Measurements from ENCODE around the gene USP2.

The USP2 gene

DNA sequence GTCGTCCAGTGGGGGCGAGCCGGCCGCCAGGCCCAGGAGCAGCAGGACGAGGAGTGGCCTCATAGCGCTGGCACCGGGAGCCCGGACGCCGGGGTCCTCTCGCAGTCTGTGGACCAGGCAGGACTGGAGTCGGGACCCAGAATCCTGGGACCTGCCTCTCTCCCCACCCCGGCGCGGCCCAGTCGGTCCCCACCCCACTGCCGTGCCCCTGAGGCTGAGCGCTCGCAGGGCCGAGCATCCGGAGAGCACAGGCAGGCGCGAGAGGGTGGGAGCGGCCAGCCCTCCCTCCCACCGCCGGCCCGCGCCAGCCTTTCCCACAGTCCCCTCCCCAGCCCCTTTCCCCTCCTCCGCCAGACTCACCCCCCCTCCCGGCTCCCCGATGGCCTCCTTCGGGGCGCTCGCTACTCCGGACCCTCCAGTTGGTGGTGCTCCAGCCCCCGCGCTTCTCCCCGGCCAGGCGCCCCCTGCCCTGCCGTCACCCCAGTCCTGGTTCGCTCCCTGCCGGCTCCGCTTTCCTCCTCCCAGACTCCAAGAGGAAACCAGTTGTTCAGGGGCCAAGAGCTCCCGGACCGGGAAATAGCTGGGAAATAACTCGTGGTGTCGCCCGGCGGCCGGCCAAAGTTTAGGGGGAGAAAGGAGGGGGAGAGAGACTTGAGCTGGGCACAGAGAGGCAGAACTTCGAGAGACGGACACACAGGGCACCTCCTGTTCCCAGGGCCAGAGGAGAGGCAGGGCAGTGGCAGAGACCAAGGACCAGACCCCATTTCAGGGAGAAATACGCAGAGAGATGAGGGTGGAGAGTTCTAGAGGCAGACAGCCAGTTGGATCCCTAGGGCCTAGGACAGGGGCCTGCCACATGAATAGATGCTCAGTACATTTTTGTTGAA lies 40.9 kb downstream of the USP2 start, which contains the start of gene C1QTNF5:
C1QTNF5 (minus strand) TSS at position 549 of the 887 bp plus-strand sequence; CDS start at position 63, 486 bp downstream.
- DNase-seq: no peak

DNA sequence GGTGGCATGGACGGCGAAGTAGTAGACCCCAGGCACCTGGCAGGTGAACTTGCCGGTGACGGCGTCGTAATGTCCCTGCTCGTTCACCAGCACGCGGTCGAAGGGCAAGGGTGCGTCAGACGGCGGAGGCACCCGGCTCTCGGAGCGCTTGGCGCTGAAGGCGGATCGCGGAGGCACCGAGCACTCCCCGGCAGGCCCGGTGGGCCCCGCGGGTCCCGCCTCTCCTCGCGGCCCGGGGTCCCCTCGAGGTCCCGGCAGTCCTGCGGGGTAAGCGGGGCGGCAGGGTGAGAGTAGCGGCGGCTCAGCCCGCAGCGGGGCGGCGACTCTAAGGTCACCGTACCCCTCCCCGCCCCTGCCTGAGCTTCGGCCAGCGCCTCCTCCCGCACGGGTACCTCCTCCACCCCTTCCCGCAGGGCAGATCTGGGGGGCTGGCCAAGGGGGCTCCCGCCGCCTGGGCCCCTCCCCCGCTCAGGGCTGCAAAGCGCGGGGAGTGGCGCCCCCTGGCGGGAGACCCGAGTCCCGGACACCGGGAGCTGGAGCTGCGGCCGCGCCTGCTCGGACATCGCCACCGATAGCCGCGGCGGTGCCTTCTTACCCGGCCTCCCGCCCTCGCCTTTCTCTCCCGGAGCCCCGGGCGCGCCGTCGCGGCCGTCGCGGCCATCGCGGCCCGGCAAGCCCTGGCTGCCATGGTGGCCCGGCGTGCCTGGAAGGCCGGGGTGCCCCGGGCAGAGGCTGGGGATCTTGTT lies 41.7 kb downstream of the USP2 start:
- DNase-seq: no peak

GRCh38 chr11:119338965-119339588 lies 42.4 kb downstream of the USP2 start:
- DNase-seq: no peak

DNA sequence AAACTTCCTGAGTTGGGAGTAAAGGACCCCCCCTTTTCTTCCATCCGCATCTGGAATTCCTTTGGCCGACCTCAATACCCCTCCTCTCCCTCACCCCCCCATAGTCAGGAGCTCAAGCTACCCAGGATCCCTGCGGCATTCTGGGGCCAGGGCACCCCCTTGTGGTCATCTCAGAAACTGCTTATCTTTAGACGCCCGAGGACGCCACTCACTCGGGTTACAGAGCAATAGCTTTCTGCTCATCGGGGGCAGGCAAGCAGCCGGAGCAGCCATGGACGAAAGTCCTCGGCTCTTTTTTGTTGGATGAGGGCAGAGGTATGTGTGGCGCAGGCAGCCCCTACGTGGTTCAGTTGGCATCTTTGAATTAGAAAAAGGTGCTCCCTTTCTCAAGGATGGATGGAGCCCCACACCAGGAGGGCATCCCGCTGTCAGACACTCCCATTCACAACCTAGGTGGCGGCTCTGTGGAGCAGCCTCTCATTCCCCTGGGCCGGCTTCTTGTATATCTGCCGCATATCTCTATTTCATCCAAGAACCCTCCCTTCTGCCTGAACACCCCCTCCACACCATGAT lies 43.1 kb downstream of the USP2 start:
- DNase-seq: peak in 1 of 2 experiments; percentile 31

DNA sequence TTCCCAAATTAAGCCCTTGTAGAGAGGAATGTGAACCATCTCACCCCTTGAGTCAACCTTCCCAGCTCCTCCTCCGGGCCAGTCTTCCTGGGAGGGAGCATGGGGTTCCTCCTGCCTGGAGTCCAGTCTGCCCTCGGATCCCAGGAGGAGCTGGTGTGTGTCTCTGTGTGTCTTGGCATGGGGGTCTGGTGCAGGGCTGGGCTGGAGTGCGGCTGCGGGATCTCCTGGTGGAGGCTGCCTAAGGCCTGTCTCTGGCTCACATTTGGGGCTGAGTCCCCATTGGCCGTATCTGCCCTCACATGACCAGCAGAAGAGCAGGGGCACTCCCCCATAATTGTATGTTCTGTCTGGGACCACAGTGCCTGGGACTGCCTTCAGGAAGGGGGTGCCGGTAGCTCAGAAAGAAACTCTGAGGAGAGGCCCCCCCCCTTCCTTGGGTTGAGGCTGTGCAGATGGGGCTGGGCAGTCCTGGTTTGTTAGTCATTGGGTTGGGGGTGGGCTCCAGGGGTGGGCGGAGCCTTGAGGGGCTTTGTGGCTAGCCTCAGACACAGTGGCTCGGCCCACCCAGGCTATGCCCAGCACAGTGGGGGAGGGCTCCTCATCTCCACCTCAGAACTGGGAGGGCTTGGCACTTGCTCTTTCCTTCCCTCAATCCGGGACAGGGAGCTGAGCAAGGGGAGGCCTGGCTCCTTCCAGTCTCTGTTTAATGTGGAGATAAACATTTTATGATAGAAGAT lies 43.7 kb downstream of the USP2 start:
- DNase-seq: no peak

DNA sequence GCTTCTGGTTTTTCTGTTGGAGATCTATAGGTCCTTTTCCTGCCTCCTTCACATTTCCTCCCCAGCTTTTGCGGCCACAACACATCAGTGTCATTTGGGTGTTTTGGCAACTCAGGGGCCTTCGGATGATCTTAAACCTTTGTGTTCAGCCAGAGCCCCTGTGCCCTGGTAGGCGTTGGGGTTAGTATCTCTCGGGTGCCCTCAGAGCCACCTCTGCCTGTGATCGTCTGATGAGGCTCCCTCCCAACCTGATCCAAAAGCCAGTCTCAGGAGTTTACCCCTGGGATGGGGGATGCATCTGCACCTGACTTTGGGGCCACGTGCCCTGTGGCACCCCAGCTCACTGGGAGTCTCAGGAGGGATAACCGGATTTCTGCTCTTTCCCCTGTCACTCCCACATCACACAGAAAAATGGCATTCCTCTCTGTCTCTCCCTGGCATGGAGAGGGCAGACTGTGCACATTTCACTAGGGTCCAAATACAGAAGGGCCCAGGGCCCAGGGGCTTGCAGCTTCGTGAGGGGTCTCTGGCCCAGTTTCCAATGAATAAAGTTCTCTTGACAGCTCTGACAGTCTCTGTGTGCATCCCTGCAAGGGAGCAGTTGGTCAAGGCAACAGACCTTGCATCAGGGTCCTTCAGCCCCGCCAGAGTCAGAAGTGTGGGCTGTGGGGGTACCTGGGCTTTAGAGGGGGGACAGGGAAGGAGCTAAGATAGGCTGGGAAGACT lies 44.6 kb downstream of the USP2 start:
- no peak for DNase-seq

- no peak for DNase-seq
Observed at GRCh38 chr11:119335655-119336543, 45.6 kb downstream of the USP2 start.

DNA sequence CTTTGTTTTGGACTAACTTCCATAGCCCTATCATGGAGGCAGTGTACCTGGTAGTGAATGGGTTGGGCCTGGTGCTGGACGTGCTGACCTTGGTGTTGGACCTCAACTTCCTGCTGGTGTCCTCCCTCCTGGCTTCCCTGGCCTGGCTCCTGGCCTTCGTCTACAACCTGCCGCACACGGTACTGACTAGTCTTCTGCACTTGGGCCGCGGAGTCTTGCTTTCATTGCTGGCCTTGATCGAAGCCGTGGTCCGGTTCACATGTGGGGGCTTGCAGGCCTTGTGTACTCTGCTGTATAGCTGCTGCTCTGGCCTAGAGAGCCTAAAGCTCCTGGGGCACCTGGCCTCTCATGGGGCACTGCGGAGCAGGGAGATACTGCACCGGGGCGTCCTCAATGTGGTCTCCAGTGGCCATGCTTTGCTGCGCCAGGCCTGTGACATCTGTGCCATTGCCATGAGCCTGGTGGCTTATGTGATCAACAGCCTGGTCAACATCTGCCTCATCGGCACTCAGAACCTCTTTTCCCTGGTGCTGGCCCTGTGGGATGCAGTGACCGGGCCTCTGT lies 46.3 kb downstream of the USP2 start:
- no peak for DNase-seq

DNA sequence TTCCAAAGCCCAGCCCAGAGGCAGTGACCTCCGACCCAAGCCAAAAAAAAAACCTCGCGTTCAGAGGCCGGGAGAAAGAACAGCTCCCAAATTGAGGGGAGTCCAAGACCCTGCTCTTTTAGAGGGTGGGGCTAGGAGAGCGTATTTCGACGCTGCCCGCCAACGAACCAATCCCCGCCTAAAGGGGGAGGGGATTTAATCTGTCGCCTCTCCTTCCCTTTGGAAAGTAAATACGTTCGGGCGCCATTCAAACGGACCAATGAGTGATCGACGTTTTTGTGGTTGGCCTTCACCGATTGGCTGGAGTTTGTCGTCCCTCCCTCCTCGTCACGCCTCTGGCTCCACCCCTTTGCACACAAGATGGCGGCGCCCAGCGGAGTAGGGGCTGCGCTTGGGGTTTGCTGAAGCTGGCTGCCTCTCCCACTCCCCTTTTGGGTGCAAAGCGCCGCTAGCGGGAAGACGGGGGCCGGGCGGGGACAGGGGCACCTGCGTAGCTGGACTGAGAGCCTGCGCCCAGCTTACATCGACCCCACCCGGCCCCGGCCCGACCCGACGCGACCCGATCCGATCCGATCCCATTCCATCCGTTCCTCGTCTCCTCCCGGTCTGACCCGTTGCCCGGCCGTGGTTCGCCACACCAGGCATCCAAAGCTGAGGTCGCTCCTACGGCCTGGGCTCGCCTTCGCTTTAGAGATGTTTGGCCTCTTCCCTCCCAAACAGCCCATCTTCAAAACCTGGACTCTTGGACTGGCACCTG lies 47.1 kb downstream of the USP2 start, which contains the start of gene RNF26:
RNF26 (plus strand) TSS at position 354 of the 757 bp plus-strand sequence. CDS start 596 bp downstream, outside the sequence.
- peak; percentile 67 to 96 for DNase-seq

DNA sequence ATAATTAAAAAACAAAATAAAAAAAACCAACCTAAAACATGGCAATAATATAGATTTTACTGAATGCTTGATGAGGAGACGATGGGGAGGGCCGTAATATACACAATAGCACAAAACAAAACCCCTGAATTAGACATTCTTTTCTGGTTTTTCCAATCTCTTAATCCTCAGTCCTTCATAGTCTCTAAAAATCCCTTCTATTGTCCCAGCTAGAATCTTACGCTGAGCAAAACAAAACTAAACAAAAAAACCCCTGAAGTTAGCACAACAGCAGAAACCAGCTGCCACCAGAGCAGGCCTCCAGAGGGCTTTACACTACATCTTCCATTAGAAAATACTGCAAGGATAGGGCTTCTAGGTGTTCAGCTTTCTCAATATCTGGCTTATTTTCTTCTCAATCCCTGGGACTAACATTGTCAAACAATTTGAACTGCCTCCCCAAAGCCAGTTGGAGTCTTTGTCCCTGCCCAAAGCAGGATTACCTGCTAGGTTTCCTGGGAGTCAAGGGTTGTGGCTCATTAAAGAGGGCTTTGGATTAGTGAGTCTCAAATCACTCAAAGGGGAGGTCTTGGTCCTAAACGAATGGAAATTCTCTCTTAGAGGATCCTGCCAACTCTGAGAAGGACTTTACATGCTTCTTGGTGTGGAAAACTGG lies 49.3 kb downstream of the USP2 start:
- no peak for DNase-seq

- DNase-seq: no peak
Observed at GRCh38 chr11:119330237-119330636, 51.3 kb downstream of the USP2 start.

DNA sequence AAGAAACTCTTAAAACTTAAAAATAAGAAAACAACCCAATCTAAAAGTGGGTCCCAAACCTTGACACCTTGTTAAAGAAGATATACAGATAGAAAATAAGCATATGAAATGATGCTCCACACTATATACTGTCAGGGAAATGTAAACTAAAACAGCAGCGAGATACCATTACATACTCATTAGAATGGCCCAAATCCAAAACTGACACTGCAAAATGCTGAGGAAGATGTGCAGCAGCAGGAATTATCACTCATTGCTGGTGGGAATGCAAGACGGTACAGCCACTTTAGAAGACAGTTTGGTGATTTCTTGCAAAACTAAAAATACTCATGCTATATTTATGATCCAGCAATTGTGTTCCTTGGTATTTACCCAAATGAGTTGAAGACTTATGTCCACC lies 52.2 kb downstream of the USP2 start:
- DNase-seq: no peak

DNA sequence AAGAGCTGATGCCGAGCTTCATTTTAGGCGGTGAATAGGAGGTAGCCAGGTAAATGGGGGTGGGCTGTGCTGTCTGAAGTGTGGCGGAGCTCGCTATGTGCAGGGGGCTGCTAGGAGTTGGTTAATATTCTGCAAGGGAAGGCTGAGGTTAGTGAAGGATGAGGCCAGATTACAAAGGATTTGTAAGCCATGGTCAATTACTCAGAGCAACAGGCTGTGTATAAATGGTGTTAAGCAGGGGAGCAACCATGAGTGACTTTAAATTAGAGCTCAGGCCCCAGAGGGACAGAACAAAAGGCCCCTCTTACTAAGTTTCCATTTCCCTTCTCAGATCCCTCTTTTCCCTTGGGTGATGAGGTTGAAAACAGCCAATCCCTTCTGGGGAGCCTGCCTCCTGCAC lies 57.3 kb downstream of the USP2 start:
- DNase-seq: no peak

GRCh38 chr11:119323532-119324033 lies 57.9 kb downstream of the USP2 start:
- DNase-seq: peak in 1 of 2 experiments; percentile 41

GRCh38 chr11:119322921-119323531 lies 58.5 kb downstream of the USP2 start:
- DNase-seq: no peak

DNA sequence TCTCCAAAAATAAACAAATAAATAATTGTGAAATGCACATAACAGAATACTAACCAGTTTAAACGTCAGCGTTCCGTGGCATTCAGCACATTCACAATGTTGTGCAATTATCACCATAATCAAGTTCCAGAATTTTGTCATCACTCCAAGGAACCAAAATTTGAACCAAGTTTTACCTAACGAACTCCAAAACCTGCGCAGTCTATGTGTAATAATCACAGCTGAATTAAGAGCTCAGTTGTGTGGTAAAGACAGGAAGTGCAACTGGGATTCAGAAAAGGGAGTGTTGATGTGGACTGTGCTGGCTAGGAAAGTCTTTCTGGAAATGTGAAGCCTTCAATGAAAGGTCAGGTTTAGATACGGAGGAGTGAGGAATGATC lies 59.1 kb downstream of the USP2 start:
- no peak for DNase-seq

DNA sequence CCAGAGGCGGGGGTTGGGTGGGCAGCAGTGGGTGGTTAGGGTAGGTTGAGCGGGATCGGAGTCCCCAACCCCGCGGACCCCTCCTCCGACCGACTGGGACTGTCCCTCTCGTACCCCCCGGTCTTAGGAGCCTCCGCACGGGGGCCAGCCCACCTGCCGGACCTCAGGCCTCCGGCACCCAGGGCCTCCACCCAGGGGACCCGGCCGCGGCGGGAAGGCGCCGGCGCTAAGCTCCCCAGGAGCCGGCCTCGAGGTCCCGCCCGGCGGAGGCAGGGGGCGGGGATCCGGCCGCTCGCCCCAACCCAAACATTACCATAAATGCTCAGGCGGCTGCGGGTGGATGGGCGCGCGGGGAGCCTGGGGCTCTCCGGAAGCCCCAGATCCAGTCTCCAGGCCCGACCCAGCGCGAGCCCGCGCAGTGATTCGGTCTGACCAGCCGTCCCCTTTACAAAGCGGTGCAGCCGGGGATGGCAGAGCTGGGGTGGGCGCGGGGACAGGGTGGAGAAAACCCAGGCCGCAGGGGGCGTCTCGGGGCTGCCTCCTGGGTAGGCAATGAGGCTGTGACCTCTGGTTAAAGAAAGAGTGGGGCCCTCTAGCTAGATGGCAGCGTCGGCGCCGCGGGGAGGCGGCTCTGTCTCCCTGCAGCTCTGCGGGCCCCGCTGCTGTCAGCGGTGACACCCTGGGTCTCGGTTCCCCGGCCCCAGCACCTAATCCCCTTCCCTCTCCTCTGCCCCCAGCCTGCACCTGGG lies 60.5 kb downstream of the USP2 start:
- no peak for DNase-seq

All from cerebellar nuclear complex (tissue), 1 donor.